SK-N-SH (cell line): Measurements from ENCODE around the gene ART4. TPM values are rescaled to one million over a fixed set of nuclear protein-coding genes. Genes with fewer than 3 reads are reported as not detected.

ENCODE experiments used
- CTCF ChIA-PET: fragments of 300-600, 350-600 bp; formaldehyde crosslinking; extraction: SDS; loops from one replicate; lab custom pipeline; 2021; lab: Yijun Ruan, JAX
- POLR2A ChIA-PET: fragments of 350-600 bp; sonication (Branson Sonifier 250); formaldehyde crosslinking; extraction: SDS; loops from one replicate; lab custom pipeline; 2020; ENCODE audit warnings: antibody characterized with exemption, inconsistent platforms; lab: Yijun Ruan, JAX
- DNase-seq: peaks from one replicate; pipeline ENCODE4 v3.0.0; 2012
- H2AFZ ChIP-seq: fragments of 200-600 bp; sonication (generic); 2 replicates; pipeline ENCODE4 v1.8.1; 2016; ENCODE audit warnings: antibody characterized with exemption, mild to moderate bottlenecking, low read depth
- H3F3A ChIP-seq: fragments of 200-600 bp; sonication (generic); replicated peaks from 2 replicates; pipeline ENCODE3; 2016; ENCODE audit warnings: antibody characterized with exemption, mild to moderate bottlenecking; ENCODE audit not compliant: insufficient read depth
- H3K27ac ChIP-seq, 2 experiments: fragments of 200-500 bp in 1 of 2; fragments of 200-600 bp in 1 of 2; sonication (Bioruptor generic) in 1 of 2; sonication (generic), shearing (Covaris generic) in 1 of 2; 2 replicates each; pipeline versions ENCODE4 v1.5.1 to v1.6.1; 2014 to 2016; ENCODE audit warnings: low read depth in 2 of 2, inconsistent platforms in 1 of 2, low read length in 1 of 2, mild to moderate bottlenecking in 1 of 2, mixed read lengths in 1 of 2
- H3K27me3 ChIP-seq: fragments of 200-600 bp; sonication (generic), shearing (Covaris generic); 2 replicates; pipeline ENCODE4 v1.6.1; 2016; ENCODE audit warnings: mixed run types; ENCODE audit not compliant: insufficient read depth
- H3K36me3 ChIP-seq, 2 experiments: fragments of 200-500 bp in 1 of 2; fragments of 200-600 bp in 1 of 2; sonication (Bioruptor generic) in 1 of 2; sonication (generic) in 1 of 2; replicated peaks in 1 of 2; 2 replicates each; pipeline versions ENCODE3 to v1.5.1; 2014 to 2016; ENCODE audit warnings: low read length in 1 of 2, mild to moderate bottlenecking in 1 of 2; ENCODE audit not compliant: insufficient read depth in 2 of 2, control insufficient read depth in 1 of 2
- H3K4me1 ChIP-seq, 2 experiments: fragments of 200-500 bp in 1 of 2; fragments of 200-600 bp in 1 of 2; sonication (Bioruptor generic) in 1 of 2; sonication (generic), shearing (Covaris generic) in 1 of 2; 2 replicates each; pipeline versions ENCODE4 v1.5.1 to v1.6.1; 2014 to 2016; ENCODE audit warnings: low read depth in 1 of 2, low read length in 1 of 2, mixed run types in 1 of 2; ENCODE audit not compliant: insufficient read depth in 2 of 2, control insufficient read depth in 1 of 2
- H3K4me2 ChIP-seq: fragments of 200-600 bp; sonication (generic), shearing (Covaris generic); 2 replicates; pipeline ENCODE4 v1.6.1; 2017; ENCODE audit warnings: mixed run types
- H3K4me3 ChIP-seq, 2 experiments: fragments of 200-500 bp in 1 of 2; fragments of 200-600 bp in 1 of 2; sonication (Bioruptor generic) in 1 of 2; sonication (generic), shearing (Covaris generic) in 1 of 2; 2 replicates each; pipeline versions ENCODE4 v1.5.1 to v1.8.1; 2014 to 2016; ENCODE audit warnings: low read depth in 2 of 2, inconsistent platforms in 1 of 2, low read length in 1 of 2, mild to moderate bottlenecking in 1 of 2, mixed read lengths in 1 of 2, moderate library complexity in 1 of 2
- H3K79me2 ChIP-seq: fragments of 200-600 bp; sonication (generic); 2 replicates; pipeline ENCODE4 v1.8.1; 2017; ENCODE audit warnings: mild to moderate bottlenecking; ENCODE audit not compliant: insufficient read depth
- H3K9ac ChIP-seq: fragments of 200-600 bp; sonication (generic); 2 replicates; pipeline ENCODE4 v1.6.1; 2017; ENCODE audit warnings: mixed run types
- H3K9me2 ChIP-seq: fragments of 200-600 bp; sonication (generic); 2 replicates; pipeline ENCODE4 v1.6.1; 2017; ENCODE audit warnings: mixed run types
- H3K9me3 ChIP-seq: fragments of 200-600 bp; sonication (generic); 2 replicates; pipeline ENCODE4 v1.6.1; 2017; ENCODE audit warnings: mixed run types, mild to moderate bottlenecking, moderate library complexity
- H4K20me1 ChIP-seq: fragments of 200-600 bp; sonication (generic); 2 replicates; pipeline ENCODE4 v1.6.1; 2017; ENCODE audit warnings: mild to moderate bottlenecking, mixed run types; ENCODE audit not compliant: insufficient read depth
- CTCF ChIP-seq: fragments of 200-600 bp; sonication (generic); IDR thresholded peaks from 2 replicates; pipeline ENCODE4 v1.6.1; 2017; ENCODE audit warnings: antibody characterized with exemption, mild to moderate bottlenecking, moderate library complexity
- EZH2phosphoT487 ChIP-seq: fragments of 200-600 bp; sonication (generic); IDR thresholded peaks from 2 replicates; pipeline ENCODE4 v1.6.1; 2017; ENCODE audit warnings: low read depth, mixed run types, mild to moderate bottlenecking, antibody characterized with exemption, moderate library complexity, borderline replicate concordance
- IRF3 ChIP-seq: fragments of 150-350 bp; IDR thresholded peaks from 2 replicates; pipeline ENCODE4 v1.6.1; 2016; ENCODE audit warnings: mild to moderate bottlenecking, low read depth, low read length
- MEF2A ChIP-seq: IDR thresholded peaks from 2 replicates; pipeline ENCODE4 v1.4.0; 2012; ENCODE audit warnings: low read depth, borderline replicate concordance
- RAD21 ChIP-seq: IDR thresholded peaks from 2 replicates; pipeline ENCODE4 v1.6.1; 2012; ENCODE audit warnings: mild to moderate bottlenecking, low read length
- SIN3A ChIP-seq: IDR thresholded peaks from 2 replicates; pipeline ENCODE4 v1.6.1; 2012; ENCODE audit warnings: low read depth, mild to moderate bottlenecking, low read length, moderate library complexity, borderline replicate concordance
- WGBS: methylation state at CpG from one replicate; pipeline ENCODE4 v1.1.6; 2017; ENCODE audit warnings: low lambda C conversion rate; 5-methylcytosine and 5-hydroxymethylcytosine counted together
- polyA plus RNA-seq, 3 experiments: library from polyadenylated mRNA; depleted of rRNA; stranded (reverse); fragments of >200 nt; gene quantifications; 2 replicates each; pipeline ENCODE4 v1.2.3, GENCODE V29; 2012

ART4 gene
- polyA plus RNA-seq, 1 of the 3 experiments (the other 2 are of a cell fraction), result not detected

- TF ChIP-seq MEF2A, result no peak
- peak; percentile 56 for TF ChIP-seq CTCF
- TF ChIP-seq SIN3A, result no peak
- peak; percentile 40 for TF ChIP-seq RAD21
- TF ChIP-seq EZH2phosphoT487, result no peak
- TF ChIP-seq, all 33 proteins: peak for 2
- Histone ChIP-seq H4K20me1 (no peaks in the 10 kb centered on the region), H3K4me2 (peak overlapping the region; percentile 82), H3F3A (peaks cover 17% of the 10 kb centered on the region), H3K36me3 (no peaks in the 10 kb centered on the region), H2AFZ (no peak overlapping the region), H3K9me3 (no peaks in the 10 kb centered on the region), H3K9ac (peak overlapping the region; percentile 85; the same call in 1 of the 2 replicates), H3K27me3 (no peaks in the 10 kb centered on the region), H3K4me3 (peak overlapping the region in 1 of 2 experiments; percentile 84; a peak in 3 of 4 replicates), H3K4me1 (peaks cover 0 to 4% of the 10 kb centered on the region in 2 experiments; a peak in 2 of 4 replicates), H3K9me2 (no peaks in the 10 kb centered on the region), H3K27ac (peak overlapping the region in 1 of 2 experiments; percentile 86; a peak in 1 of 4 replicates), H3K79me2 (peaks cover 26% of the 10 kb centered on the region)
- whole genome bisulfite sequencing, result 87% methylated on average over 5 of the region's 5 CpGs
- DNase-seq, result peak; percentile 8
- POLR2A ChIA-PET, result no interaction called here
- CTCF ChIA-PET, result interaction anchor here (1.2 kb wide), 1 partner anchor 26 kb away, joined by 3 read pairs; no protein-coding TSS in a partner anchor
These were observed 66.9 kb downstream of the ART4 start for GRCh38 chr12:14776236-14776961.

- H4K20me1 ChIP-seq, result no peaks in the 10 kb centered on the region
- H3K9me3 ChIP-seq, result no peaks in the 10 kb centered on the region
- H3K79me2 ChIP-seq, result peaks cover 27% of the 10 kb centered on the region
- peak overlapping the region; percentile 82 for H3K4me2 ChIP-seq
- no peaks in the 10 kb centered on the region for H3K36me3 ChIP-seq
- H3K4me1 ChIP-seq, result peaks cover 0 to 4% of the 10 kb centered on the region in 2 experiments; a peak in 2 of 4 replicates
- H3K4me3 ChIP-seq, result peak overlapping the region; percentile 77 to 84; a peak in 3 of 4 replicates
- H2AFZ ChIP-seq, result no peak overlapping the region
- peak overlapping the region; percentile 85; the same call in 1 of the 2 replicates for H3K9ac ChIP-seq
- WGBS, result 26% methylated on average over 1 of the region's 1 CpG
- no peaks in the 10 kb centered on the region for H3K27me3 ChIP-seq
- H3K9me2 ChIP-seq, result no peaks in the 10 kb centered on the region
- H3K27ac ChIP-seq, result peak overlapping the region; percentile 1 to 86; a peak in 3 of 4 replicates
- H3F3A ChIP-seq, result peaks cover 22% of the 10 kb centered on the region
- DNase-seq, result no peak
- CTCF ChIA-PET, result interaction anchor here (1.8 kb wide), 1 partner anchor 8 kb away, joined by 4 read pairs; no protein-coding TSS in a partner anchor
- no peak for TF ChIP-seq IRF3
- TF ChIP-seq, all 33 proteins: peak for 0
- POLR2A ChIA-PET, result interaction anchor here (0.6 kb wide), 1 partner anchor 309 kb away, joined by 3 read pairs; no protein-coding TSS in a partner anchor
These were observed 67.7 kb downstream of the ART4 start for GRCh38 chr12:14775636-14775980.

Other genes starting within 250 kb of the ART4 start
- not detected in 2 replicates for gene GUCY2C, start 146.9 kb downstream of the ART4 start, polyA plus RNA-seq (2012; rRNA removed)
- gene WBP11, start 40.0 kb downstream of the ART4 start, polyA plus RNA-seq (2012; rRNA removed), result 14.7 and 18.7 TPM in 2 replicates
- gene C12orf60, start 39.9 kb downstream of the ART4 start, polyA plus RNA-seq (2012; rRNA removed), result 0.87 and 1.0 TPM in 2 replicates
- gene SMCO3, start 29.3 kb downstream of the ART4 start, polyA plus RNA-seq (2012; rRNA removed), result 0.03 and 0.18 TPM in 2 replicates
- 76.2 and 109 TPM in 2 replicates for gene MGP, start 42.3 kb upstream of the ART4 start, polyA plus RNA-seq (2012; rRNA removed)
- 0.64 and 1.1 TPM in 2 replicates for gene ERP27, start 95.0 kb upstream of the ART4 start, polyA plus RNA-seq (2012; rRNA removed)
- 362 and 393 TPM in 2 replicates for gene ARHGDIB, start 118.1 kb upstream of the ART4 start, polyA plus RNA-seq (2012; rRNA removed)
- not detected in 2 replicates for gene PDE6H, start 129.5 kb upstream of the ART4 start, polyA plus RNA-seq (2012; rRNA removed)